Nephron progenitor cell (in vitro differentiated cells): ENCODE data around the gene CEP85.
A peak's percentile ranks its signal among the peaks of the same experiment; 100 is the strongest.

ENCODE experiments used
- DNase-seq: peaks from one replicate; pipeline ENCODE4 v3.0.0; 2021
- H3K27ac Mint-ChIP-seq: 2 replicates; pipeline ENCODE4 v1.8.0; 2021; ENCODE audit warnings: mild to moderate bottlenecking, moderate library complexity, mixed read lengths
- H3K27me3 Mint-ChIP-seq: 2 replicates; pipeline ENCODE4 v1.8.0; 2021; ENCODE audit warnings: mild to moderate bottlenecking, low read depth, mixed read lengths; ENCODE audit not compliant: poor library complexity
- H3K36me3 Mint-ChIP-seq: 2 replicates; pipeline ENCODE4 v1.8.0; 2021; ENCODE audit warnings: low read depth, mixed read lengths
- H3K4me1 Mint-ChIP-seq: 2 replicates; pipeline ENCODE4 v1.8.0; 2021; ENCODE audit warnings: mixed read lengths
- H3K4me3 Mint-ChIP-seq: 2 replicates; pipeline ENCODE4 v1.8.0; 2021; ENCODE audit warnings: mild to moderate bottlenecking, moderate library complexity, mixed read lengths
- H3K9me3 Mint-ChIP-seq: 2 replicates; pipeline ENCODE4 v1.8.0; 2021; ENCODE audit warnings: mild to moderate bottlenecking, moderate library complexity, mixed read lengths
- TF ChIP-seq, protein P1 (sequence below): fragments of 200-600 bp; sonication (generic); IDR thresholded peaks from 2 replicates; pipeline ENCODE4 v1.5.0; 2021; ENCODE audit warnings: antibody characterized with exemption

CEP85 gene

DNA sequence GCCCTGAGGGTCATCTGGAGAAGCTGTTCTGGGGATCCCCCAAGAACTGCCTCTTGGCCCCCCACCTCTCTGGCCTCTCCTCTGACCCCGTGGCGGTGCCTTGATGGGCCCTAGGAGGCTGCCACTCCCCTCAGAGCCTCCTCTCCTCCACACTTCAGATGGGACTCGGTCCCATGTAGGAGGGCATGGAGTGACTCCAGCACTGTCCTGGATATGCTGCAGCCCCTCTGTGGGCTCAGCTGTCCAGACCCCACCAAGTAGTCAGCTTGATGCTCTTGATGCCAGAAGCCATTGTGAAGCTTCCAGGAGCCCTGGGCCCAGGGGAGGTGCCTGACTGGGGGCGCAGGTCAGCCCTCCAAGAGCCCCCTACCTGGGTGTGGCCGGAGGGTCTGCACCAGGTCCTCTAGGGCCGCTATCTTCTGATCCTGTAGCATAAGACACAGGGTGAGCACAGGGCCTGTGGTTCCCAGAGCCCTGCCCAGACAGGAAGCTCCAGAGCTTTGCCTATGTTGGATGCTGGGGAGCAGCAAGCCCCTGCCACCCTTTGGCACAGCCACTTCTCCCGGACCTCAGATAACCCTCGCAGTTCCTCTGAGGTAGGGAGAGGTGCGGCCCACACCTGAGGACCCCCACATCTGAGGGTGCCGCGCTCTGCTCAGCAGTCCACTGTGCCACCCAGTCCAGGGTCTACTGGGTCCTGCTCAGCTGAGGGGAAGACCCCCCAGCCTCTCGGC is 63.2 kb downstream of the CEP85 start:
- TF ChIP-seq, protein P1, sequence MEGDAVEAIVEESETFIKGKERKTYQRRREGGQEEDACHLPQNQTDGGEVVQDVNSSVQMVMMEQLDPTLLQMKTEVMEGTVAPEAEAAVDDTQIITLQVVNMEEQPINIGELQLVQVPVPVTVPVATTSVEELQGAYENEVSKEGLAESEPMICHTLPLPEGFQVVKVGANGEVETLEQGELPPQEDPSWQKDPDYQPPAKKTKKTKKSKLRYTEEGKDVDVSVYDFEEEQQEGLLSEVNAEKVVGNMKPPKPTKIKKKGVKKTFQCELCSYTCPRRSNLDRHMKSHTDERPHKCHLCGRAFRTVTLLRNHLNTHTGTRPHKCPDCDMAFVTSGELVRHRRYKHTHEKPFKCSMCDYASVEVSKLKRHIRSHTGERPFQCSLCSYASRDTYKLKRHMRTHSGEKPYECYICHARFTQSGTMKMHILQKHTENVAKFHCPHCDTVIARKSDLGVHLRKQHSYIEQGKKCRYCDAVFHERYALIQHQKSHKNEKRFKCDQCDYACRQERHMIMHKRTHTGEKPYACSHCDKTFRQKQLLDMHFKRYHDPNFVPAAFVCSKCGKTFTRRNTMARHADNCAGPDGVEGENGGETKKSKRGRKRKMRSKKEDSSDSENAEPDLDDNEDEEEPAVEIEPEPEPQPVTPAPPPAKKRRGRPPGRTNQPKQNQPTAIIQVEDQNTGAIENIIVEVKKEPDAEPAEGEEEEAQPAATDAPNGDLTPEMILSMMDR = no peak
- DNase-seq = no peak
- Mint-ChIP-seq H3K4me1 (peaks cover 50% of the 10 kb centered on the region), H3K36me3 (peaks cover 24% of the 10 kb centered on the region), H3K4me3 (no peak overlapping the region), H3K9me3 (no peaks in the 10 kb centered on the region), H3K27me3 (peaks cover 3% of the 10 kb centered on the region), H3K27ac (no peak overlapping the region)

DNA sequence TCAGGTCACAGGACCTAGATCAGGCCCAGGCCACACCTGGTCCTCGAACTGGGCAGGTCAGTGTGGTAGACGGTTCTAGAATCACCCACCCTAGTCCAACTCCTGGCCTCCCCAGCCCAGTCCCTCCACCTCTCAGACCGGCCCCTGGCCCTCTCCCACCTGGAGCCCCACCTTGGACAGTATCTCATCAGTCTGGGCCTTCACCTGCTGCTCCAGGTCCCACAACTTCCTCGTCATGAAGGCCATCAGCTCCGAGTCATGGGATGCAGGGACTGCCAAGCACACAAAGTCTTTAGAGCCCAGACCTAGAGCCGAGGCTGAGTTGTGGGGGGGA is 63.8 kb downstream of the CEP85 start:
- Mint-ChIP-seq H3K27ac (no peak overlapping the region), H3K4me3 (no peak overlapping the region), H3K9me3 (no peaks in the 10 kb centered on the region), H3K27me3 (peaks cover 3% of the 10 kb centered on the region), H3K4me1 (peaks cover 52% of the 10 kb centered on the region), H3K36me3 (peaks cover 22% of the 10 kb centered on the region)
- TF ChIP-seq, protein P1 = no peak
- no peak for DNase-seq

DNA sequence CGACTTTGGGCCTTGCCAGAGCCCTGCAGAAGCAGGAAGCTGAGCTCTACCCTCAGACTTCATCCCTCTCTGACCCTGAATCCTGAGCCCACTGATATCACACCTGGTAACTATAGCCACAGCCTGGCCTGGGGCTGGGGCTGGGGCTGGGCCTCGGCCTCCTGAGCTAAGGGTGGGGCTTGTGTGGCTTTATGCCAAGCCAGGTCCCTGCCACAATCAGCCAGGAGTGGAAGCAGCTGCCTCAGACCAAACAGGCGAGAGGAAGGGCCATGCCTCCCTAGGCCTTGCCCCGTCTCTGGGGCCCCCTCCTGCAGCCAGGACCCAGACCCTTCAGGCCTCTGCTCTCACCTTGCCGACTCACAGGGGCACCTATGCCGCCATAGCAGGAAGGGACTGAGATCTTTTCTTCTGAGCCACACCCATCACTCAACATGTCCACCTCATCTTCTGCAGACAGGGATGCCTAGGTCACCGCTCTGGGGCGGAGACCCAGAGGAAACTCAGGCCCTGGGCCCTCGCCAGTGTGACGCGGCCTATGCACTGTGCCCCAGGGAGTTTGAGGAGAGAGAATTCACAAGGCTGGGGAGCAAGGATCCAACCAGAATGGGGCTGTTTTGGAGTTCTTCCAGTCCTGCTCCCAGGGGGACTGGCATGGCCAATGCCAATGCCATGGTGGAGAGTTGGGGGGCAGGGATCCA is 66.7 kb downstream of the CEP85 start:
- Mint-ChIP-seq H3K9me3 (no peaks in the 10 kb centered on the region), H3K4me3 (no peak overlapping the region), H3K27ac (no peak overlapping the region), H3K27me3 (peaks cover 3% of the 10 kb centered on the region), H3K36me3 (peaks cover 4% of the 10 kb centered on the region), H3K4me1 (peaks cover 32% of the 10 kb centered on the region)
- TF ChIP-seq, protein P1 = no peak
- no peak for DNase-seq

DNA sequence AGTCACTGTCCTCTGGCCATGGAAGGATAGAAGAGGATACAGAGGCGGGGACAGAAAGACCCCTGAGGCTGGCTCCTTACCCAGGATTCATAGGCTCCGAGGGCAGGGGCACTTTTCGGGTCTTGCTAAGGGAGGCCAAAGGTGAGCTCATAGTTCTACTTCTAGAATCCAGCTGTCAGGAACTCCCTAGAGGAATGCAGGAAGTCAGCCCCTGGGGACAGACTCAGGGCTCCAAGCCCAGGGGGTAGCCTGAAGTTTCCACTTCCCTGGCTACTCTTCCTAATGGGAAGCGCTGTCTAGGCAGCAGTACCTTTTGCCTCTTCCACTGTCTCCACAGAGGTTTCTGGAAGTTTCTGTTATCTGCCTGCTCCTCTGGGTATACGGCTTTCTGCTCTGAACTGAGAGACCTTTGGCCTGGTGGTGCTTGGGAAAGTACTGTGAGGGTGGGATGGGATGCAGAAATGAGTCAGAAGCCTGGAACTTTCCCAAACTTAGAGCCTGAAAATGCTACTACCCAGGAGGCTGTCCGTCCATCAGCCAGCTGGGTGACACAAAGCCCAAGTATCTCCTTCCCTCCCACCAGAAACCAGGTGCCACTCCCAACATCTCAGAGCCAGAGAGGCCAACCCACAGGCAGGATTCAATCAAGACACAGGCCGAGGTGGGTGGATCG is 68.9 kb downstream of the CEP85 start:
- no peaks in the 10 kb centered on the region for H3K9me3 Mint-ChIP-seq
- no peaks in the 10 kb centered on the region for H3K36me3 Mint-ChIP-seq
- DNase-seq = no peak
- H3K4me3 Mint-ChIP-seq = no peak overlapping the region
- TF ChIP-seq, protein P1 = no peak
- H3K27ac Mint-ChIP-seq = no peak overlapping the region
- H3K4me1 Mint-ChIP-seq = peaks cover 34% of the 10 kb centered on the region
- no peaks in the 10 kb centered on the region for H3K27me3 Mint-ChIP-seq

DNA sequence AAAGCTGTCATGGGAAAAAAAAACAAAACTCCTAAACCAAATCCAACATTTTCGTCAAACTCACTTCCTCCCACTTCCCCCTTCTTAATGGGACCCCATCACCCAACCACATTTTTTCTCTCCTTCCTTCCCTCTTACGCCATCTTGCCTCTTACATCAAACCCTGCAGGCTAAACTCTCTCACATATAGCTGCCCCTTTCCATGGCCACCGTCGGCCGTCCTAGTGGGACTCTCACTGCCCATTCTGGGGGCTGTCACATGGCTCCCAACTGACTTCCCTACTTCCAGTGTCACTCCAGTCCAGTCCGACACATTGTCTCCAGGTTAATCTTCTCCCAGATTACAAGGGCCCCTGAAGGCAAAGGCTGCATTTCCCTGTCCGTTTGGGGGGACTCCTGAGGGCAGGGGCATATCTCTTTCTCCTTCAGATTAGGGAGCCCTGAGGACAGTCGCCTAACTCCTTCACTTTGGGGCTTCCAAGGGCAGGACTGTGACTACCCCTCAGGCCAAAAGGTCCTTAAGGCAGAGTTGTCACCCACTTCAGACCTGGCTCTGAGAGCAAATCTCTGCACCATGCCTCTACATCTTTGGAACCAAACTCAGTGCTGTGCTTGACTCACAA is 71.8 kb downstream of the CEP85 start:
- TF ChIP-seq, protein P1 = no peak
- H3K27ac Mint-ChIP-seq = peak overlapping the region; percentile 91
- no peaks in the 10 kb centered on the region for H3K36me3 Mint-ChIP-seq
- peaks cover 4% of the 10 kb centered on the region for H3K27me3 Mint-ChIP-seq
- H3K4me1 Mint-ChIP-seq = peaks cover 18% of the 10 kb centered on the region
- H3K4me3 Mint-ChIP-seq = peak overlapping the region; percentile 100
- no peak for DNase-seq
- H3K9me3 Mint-ChIP-seq = no peaks in the 10 kb centered on the region
